ENCODE measurements around the gene TCP11L1.
"Not testable (repeated sequence)": the region's sequence is repeated elsewhere in the genome, so short reads cannot be mapped to it uniquely, and the experiment has no call there.

The TCP11L1 gene

GRCh38 chr11:33068611-33069340 is 29.4 kb downstream of the TCP11L1 start:
- no peak for DNase-seq

DNA sequence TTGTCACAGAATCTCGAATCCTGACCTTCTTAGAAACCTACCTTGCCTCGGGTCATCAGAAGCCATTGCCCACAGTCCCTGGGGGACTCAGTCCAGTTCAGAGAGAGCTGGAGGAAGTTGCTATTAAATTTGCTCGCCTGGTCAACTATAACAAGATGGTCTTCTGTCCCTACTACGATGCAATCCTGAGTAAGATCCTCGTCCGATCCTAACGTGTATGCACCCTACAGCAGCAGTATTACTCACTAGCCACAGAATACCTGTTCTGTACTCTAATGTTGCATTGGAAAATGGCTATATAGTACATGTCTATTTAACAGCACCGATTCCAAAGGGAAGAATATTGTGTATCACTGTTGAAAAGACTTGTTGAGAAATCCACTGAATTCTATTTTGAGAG is 33.1 kb downstream of the TCP11L1 start:
- DNase-seq: no peak

GRCh38 chr11:33083918-33084317 is 44.5 kb downstream of the TCP11L1 start:
- DNase-seq: no peak

DNA sequence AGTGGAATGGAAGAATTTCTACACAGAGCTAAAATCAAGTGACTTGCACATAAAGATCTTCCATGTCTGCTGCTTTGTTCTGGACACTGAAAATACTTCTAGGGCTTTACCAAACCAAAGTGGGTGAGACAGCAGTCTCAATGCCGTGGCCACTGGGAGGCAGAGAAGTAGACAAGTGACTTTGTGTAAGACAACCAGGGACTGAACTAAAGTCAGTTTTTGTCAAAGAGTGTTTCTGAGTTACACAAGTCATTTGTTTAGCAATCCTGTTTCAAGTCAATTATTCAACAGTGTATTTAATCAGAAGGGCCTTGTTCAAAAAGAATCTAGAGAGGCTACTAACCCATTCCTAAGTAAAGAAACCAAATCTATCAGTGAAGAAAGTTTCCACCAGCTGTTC is 46.6 kb downstream of the TCP11L1 start:
- no peak for DNase-seq

- DNase-seq: no peak
These were observed 50.4 kb downstream of the TCP11L1 start for GRCh38 chr11:33089776-33090175.

DNA sequence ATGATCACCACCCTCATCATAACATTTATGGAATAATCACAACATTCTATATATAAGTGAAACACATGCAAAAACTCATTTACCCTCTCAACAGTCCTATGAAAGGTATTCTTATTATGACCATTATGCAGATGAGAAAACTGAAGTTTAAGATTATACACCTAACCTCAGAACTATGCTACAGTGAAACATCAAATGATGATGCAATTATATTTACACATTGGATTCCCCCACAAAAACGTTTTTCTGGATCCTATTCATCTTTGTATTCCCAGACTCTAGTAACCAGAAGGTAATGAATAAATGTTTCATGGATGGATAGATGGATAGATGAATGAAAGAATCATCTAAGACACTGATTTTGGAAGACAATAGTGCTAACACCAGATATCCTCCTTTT is 54.8 kb downstream of the TCP11L1 start:
- no peak for DNase-seq

DNA sequence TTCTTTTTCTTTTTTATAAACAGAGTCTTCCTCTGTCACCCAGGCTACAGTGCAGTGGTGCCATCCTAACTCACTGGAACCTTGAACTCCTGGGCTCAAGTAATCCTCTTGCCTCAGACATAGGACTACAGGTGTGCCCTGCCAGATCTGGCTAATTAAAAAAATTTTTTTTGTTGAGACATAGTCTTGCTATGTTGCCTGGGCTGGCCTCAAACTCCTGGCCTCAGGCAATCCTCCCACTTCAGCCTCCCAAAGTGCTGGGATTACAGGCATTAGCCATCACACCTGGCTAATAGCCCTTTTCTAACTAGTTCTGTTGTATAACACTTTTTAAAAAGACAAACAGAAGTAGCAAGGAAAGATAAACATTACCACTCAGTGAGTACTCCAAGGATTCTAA is 64.5 kb downstream of the TCP11L1 start:
- DNase-seq: no peak

- no peak for DNase-seq
These were observed 70.0 kb downstream of the TCP11L1 start for GRCh38 chr11:33109294-33109895.

GRCh38 chr11:33110083-33110482 is 70.7 kb downstream of the TCP11L1 start:
- no peak for DNase-seq

GRCh38 chr11:33116535-33116934 is 77.2 kb downstream of the TCP11L1 start:
- no peak for DNase-seq

- DNase-seq: not testable (repeated sequence)
These were observed 83.3 kb downstream of the TCP11L1 start for GRCh38 chr11:33122696-33123095.

Measured in NCI-H510A treated with DMSO at 0.1 percent for 48 hours (cell line).